Fibroblast of pulmonary artery (primary cell): ENCODE measurements around the gene CCL1.

Experiments used
- DNase-seq: peaks from one replicate; pipeline ENCODE4 v3.0.0-alpha.2; 2010; ENCODE audit warnings: low read depth
- H3K4me3 ChIP-seq: replicated peaks from 2 replicates; pipeline ENCODE4 v1.5.1; 2011; ENCODE audit warnings: low read depth, mild to moderate bottlenecking, control low read depth, low read length, moderate library complexity
- TF ChIP-seq, protein P1 (sequence below): IDR thresholded peaks from 2 replicates; pipeline ENCODE4 v1.5.1; 2011; ENCODE audit warnings: mild to moderate bottlenecking, control low read depth, low read length, inconsistent platforms; ENCODE audit errors: missing control alignments

Gene CCL1

DNA sequence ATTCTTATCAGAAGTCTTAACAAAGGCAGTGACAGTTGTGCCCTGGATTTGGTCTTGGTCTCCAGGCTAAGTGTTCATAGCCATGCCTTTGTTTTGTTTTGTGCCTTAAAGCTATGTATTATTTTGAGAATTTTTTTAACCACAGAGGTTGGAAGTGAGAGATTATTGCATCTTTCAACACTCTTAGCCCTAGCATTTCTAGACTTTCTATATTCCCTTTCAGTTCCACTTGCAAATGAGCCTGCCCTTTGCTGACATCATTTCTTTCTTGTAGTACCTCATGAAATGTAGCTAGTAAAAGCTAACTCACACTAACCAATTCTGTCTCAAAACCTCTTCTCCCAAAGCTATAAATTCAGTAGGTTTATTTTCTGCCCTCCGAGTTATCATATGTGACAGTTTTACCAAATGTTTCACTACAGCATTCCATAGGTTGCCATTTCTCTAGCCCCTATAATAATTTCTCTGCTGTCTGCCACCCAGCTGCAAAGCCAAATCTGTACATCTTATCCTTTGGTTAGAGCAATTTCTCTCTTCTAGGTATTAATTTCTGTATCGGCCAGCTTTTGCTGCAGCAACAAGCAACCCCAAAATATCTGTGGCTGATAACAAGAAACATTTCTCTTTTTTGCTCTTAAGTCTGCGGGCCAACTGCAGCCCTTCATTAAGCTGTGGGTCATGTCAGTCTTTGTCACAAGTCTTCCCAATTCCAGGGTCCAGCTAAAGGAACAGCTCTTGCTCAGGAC is 14.2 kb upstream of the CCL1 start:
- DNase-seq, result no peak
- H3K4me3 ChIP-seq, result no peak overlapping the region
- TF ChIP-seq, protein P1, sequence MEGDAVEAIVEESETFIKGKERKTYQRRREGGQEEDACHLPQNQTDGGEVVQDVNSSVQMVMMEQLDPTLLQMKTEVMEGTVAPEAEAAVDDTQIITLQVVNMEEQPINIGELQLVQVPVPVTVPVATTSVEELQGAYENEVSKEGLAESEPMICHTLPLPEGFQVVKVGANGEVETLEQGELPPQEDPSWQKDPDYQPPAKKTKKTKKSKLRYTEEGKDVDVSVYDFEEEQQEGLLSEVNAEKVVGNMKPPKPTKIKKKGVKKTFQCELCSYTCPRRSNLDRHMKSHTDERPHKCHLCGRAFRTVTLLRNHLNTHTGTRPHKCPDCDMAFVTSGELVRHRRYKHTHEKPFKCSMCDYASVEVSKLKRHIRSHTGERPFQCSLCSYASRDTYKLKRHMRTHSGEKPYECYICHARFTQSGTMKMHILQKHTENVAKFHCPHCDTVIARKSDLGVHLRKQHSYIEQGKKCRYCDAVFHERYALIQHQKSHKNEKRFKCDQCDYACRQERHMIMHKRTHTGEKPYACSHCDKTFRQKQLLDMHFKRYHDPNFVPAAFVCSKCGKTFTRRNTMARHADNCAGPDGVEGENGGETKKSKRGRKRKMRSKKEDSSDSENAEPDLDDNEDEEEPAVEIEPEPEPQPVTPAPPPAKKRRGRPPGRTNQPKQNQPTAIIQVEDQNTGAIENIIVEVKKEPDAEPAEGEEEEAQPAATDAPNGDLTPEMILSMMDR, result no peak

DNA sequence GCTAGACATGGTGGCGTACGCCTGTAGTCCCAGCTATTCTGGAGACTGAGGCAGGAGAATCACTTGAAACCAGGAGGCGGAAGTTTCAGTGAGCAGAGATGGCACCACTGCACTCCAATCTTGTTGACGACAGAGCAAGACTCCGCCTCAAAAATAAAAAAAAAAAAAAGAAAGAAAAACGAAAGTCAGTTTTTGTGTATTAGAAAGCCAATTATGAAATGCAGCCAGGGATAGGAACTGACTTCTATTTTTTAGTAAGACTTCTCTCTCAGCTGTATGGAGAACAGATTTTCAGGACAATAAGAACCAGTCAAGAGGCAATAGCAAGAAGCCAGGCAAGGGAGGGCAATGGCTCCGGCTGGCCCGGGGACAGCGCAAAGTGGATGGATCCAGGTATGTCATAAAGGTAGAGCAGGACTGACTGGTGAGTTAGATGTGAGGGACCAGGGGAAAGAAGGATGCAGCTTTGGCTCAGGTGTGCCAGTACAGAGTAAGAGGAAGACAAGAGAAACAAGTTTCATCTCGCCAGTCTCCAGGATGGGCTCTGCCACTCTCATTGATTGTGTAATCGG is 12.5 kb upstream of the CCL1 start:
- no peak overlapping the region for H3K4me3 ChIP-seq
- TF ChIP-seq, protein P1, result no peak
- no peak for DNase-seq

DNA sequence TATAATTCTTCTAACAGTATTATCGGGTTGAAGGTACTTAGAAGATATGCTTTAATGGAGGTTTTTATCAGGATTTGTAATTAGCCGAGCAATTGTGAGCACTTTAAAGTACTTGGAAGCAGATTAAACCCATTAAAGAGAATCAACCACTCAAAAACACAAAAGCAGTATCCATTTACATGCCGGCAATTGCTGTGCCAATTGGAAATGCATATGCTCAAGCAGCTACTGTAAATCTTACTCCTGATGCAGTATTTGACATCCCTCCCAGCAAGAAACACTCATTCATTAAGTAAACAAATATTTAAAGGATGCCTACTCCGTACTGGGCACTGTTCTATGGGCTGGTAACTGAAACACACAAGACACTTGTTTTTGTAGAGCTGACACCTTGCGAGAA is 11.4 kb upstream of the CCL1 start:
- no peak overlapping the region for H3K4me3 ChIP-seq
- TF ChIP-seq, protein P1, result no peak
- DNase-seq, result no peak

DNA sequence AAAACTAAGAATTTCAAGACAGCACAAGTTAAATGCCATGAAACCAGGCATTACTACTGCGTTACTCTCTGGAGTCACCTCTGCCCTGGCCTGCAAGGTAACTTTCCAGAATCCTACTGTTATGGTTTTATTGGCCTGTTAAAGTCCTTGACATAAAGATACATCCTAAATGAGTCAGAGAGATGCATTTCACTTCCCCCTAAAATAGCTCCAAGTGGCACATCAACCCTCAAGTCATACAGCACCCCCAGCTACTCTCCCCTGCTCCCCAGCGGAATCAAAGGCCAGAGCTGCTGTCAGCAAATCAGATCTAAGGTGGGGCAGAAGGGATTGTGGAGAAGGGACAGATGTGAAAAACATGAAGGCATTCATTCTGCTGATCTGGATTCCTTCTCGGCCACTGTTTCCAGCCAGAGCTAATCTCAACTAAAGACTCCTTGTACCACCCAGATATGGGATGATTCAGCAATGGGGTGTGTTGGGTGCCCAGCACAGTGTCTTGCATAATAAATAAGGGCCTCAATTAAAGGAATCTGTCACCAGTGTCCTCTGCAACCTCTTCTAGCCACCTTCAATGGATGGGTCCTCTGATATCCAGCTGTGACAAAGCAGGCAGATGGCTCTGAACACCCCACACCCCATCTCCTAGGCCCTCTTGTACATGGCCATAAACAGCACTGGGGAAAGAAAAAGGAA is 8.5 kb upstream of the CCL1 start:
- no peak for DNase-seq
- TF ChIP-seq, protein P1, result no peak
- no peak overlapping the region for H3K4me3 ChIP-seq

DNA sequence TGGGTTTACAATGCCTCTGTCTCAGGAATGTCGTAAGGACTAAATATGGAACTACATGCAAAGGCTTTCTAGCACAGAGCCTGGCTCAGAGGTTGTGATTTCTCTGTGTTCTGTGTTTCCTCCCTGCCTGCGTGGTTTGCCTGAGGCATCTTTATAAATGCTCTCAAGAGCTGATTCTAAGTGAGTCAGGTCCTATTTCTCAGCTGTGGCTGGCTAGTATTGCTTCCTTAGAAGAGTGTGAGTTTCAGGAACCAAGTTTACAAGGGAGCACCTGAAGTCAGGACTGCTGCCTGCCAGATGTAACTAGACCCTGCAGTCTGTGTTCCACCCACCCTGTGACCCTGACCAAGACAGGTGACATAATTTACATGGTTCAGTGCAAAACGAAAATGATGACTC is 8.0 kb upstream of the CCL1 start:
- TF ChIP-seq, protein P1, result no peak
- DNase-seq, result peak; percentile 29
- H3K4me3 ChIP-seq, result no peak overlapping the region

DNA sequence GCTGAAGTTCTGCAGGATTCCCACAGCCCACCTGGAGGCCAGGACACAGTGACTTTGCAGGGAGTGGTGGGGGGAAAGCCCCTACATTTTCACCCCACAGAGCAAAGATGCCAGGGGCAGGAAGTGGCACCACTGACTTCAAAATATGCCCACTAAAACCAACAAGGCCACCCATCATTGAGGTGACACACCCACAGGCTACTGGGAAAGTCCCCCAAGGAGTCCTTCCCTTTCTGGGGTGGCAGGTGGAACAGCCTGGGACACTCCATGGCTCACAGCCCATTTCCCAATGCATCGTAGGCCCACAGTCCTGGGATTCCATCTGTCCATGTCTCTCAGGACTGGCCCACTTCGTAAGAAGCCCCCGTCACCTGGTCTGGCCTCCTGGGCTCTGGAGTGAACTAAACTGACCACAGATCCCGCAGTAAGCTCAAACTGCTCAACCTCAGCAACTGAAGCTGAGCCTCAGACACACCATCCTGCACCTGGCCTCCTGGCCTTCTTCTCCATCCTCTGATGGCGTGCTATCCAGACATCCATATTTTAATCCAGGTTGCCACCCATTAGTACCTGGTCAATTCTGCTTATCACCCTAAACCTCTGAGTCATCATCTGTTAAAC is 7.5 kb upstream of the CCL1 start:
- H3K4me3 ChIP-seq, result no peak overlapping the region
- DNase-seq, result no peak
- TF ChIP-seq, protein P1, result no peak
